Ammon's horn (tissue), 1 donor: ENCODE data around the gene BARHL2.

Source experiments
- DNase-seq: peaks from one replicate; pipeline ENCODE4 v3.0.0-alpha.2; 2016; ENCODE audit warnings: low spot score

BARHL2 gene

DNA sequence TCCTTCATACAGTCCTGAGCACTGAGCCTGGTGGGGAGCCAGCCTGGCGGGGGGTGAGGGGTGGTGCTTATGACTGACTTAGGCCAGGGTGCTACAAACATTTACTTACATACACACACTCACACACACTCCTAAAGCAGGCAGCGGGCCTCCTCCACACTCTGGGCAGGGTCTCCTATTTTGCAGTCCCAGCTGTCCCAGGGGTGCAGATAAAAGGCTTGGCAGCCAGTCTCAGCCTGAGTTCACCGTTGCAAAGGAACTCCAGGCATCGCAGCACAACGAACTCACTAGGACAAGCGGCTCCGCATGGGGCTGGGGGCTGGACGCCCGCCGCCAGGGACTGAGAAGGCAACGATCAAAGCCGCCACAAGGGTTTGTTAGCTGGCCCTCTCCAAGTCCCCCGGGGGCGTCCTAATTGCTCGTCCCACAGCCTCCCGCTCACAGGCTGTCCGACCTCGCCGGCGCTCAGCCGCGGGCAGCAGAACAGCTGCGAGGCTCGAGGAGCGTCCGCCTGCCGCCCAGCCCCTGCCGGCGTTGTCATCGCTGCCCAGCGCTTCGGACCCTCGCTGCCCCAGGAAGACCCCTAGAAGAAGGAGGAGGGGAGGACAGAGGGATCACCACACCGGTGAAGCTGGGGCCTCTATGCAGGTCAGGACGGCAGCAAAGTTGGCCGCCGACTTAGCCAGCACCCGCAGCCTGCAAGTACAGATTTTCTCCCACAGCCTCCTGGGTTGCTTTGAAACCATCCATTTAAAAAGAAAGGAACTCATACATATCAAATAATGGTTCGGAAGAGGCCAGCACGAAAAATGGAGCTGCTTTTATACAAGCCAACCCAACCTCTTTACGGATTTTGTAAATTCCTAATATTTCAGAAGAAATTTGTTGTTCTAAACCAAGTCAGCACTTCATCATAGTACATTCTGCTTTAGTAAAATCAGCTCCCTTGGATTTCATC lies 6.2 kb downstream of the BARHL2 start:
- DNase-seq, result no peak

DNA sequence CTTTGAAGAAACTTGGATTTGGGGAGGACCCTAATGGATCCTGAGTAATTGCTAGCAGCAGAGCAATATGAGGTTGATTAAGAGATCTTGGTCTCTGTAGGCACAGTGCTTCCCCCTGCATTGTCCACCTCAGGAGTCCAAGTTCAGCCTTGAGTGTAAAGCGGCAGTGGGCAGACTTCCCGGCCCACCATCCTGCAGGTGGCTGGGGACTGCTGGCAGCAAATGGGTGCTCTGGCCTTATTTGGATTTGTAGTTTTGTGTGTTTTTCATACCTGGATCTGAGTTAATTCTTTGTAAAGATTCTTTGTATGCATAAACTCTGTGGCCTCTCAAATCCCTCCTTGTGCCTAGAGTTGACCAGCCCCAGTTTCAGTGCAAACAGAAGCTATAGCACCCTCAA lies 7.6 kb downstream of the BARHL2 start:
- DNase-seq, result no peak

DNA sequence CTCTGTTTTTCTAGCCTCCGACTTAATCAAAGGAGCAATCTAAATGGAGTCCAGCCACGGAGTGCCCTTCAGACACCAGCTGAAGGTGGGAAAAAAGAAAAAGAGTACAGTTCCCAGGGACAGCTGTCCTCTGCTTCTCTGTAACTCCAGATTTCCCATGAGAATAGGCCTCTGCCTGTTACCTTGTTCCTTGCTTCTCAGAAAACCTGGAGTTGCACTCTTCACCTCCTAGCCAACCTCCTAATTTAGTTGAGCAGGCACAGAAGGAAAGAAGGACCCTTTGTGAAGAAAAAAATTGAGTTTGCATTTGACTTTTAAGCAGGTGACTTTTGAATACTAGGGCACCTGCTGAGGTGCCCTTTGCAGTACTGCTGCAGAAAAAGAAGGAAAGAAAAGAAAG lies 8.3 kb downstream of the BARHL2 start:
- no peak for DNase-seq

DNA sequence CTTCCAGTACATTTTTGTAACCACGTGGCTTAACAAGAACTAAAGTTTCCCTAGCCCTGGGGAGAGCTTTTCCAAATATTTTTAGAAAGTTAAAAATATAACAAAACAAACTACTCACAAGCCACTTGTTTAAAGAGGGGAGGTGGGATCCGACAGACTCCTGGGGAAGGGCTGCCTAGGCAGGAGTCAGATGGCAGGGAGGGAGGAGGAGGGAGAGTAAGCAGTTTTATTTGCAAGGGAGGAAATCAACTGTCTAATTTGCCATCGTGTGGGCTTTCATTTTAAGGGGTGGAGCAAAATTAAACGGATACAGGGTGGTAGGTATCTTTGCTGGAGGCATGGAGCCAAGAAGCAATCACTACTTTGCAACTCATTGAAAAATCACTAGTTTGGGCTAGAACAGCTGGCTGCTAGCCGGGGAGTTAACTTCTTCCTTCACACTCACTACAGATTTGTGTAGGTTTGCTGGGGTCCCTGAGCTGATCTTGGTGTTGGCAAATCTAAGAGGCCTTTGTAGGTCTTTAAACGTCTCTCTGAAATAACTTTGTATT lies 8.8 kb downstream of the BARHL2 start:
- no peak for DNase-seq

DNA sequence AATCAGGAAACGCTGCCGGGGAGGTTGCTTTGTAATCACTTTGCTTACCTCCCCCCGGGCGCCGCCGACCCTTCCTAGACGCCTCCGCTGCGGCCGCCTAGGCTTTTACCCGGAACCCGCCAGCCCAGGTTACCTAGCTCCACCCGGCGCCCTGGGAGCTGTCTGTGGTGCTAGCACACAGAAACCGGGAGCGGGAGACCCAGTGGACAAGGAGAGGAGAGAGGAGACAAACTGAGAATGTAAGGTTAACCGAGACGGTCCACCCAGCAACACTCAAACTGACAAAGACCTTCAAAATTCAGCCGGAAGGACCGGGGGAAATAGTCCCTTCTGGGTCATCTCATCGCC lies 9.8 kb downstream of the BARHL2 start:
- no peak for DNase-seq

DNA sequence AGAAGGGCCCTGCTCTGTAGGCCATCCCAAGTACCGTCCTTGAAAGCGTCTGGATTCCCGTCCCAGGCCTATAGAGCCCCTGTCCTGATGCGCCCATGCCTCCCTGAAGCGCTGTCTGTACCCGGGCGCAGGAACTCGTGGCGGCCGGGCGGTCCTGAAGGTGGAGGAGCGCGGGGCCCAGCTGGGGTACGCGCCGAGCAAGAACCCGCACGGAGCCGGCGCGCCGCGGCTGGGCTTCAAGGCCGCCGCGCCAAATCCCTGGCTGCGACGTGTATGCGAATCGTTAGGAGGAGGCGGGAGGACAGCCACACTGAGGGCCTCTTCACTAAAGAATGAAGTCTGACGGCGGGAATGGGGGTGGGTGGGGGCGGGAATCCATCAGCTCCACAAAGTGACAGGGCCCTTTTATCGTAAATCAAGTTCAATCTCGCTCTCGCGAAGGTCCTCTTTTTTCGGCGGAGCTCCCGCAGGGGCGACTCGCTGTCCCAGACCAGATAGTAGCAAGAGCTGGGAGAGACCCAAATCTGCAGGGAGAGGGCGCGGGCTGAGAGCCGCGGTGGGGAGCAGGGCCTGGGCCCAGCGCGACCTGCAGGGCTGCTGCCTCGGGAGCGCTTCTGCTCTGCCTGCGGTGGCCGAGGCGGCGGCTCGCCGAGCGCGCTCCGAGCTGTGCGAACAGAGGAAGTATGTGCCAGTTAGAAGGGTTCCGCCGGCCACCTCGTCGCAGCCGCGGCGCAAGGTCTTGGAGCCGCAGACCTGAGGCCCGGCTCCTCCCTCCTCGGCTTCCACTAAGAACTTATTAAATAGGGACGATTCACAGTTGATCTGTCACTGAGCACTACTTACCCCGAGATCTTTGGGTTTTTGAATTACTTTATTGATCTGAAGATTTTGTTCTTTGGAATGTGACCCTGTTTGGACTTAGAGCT lies 10.4 kb downstream of the BARHL2 start:
- no peak for DNase-seq

DNA sequence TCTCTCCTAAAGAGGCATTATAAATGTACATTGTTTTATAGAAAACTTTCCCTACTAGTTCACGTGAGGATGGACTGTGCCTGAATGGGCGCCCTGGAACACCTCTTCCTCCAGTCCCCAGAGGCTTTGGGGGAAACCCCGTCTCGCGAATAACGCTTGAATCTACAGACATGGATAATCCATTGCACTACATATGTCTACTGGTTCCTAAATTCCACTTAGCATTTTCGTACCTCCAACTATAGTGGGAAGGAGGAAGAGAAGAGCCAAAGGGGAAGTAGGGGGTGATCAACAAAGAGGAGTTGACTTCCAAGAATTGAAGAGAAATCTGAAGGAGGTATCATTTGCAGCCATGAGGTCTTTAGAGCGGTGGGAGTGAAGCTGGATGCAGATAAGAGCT lies 11.1 kb downstream of the BARHL2 start:
- no peak for DNase-seq

DNA sequence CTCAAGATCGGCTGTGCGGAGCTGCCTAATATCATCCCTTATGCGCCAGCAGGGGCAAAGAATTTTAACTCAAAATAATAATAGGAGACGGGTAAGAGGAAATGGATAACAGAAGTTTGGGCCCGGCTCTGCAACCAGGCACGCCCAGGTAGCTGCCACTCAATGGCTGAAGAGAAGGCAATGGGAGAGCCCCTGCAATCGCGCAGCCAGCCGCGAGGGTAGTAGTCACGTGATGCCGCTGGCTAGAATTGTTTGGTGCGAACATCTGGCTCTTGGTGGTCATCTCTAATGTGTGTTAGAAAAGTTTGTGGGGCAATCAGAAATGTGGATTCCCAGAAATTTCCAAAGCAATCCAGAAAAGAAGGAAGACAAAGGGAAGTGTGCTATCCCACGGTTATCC lies 12.3 kb downstream of the BARHL2 start:
- no peak for DNase-seq

DNA sequence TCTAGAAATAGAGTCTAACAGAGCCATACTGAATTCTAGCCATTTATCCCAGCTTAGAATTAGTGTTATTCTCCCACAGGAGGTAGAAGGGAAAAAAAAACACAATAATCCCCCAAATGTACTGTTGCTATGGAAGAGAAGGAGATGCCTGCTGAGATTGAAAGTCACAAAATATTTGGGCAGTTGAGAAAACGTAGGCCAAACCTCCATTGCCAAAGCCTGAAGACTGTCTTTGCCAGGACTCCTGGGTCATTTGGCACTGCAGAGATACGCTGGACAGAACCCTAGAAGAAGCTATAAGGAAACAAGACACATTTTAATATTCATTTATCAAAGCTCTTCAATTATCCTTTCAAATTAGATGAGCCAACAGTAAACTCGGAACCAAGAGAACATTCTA lies 22.3 kb downstream of the BARHL2 start:
- no peak for DNase-seq

DNA sequence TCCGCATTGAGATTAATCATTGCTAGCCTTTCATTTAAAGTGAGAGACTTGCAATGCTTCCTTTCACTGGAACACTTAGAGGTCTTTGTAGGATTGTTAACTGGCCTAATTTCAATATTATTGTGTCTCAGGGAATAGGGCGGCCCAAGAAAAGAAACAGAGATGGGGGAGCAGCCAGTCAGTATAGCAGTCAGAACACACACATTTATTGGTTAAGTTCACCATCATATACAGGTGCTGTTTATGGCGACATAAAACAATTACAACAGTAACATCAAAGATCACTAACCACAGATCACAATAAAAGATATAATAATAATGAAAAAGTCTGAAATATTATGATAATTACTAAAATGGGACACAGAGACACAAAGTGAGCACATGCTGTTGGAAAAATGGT lies 29.4 kb downstream of the BARHL2 start:
- no peak for DNase-seq

DNA sequence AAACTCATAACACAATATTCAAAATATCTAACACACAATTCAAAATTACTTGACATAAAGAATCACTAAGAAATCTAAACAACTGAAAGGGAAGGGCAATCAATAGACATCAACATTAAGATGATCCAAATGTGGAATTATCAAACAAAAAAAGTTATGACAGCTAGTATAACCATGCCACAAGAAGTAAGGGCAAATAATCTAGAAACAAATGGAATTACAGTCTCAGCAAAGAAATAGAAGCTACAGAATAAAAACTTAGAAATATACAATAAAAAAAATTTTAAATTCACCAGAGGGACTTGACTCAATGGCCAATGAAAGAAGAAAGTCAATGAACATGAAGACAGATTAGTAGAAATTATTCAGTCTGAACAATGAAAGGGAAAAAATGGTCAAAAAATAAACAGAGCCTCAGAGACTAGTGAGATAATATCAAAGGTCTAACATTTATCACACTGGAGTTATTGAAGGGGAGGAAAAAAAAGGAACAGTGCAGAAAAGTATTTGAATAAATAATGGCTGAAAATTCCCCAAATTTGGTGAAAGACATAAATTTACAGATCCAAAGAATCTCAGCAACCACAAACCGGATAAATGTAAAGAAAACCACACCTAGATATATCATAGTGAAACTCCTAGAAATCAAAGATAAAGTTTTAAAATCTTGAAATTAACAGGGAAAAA lies 41.8 kb downstream of the BARHL2 start:
- no peak for DNase-seq

DNA sequence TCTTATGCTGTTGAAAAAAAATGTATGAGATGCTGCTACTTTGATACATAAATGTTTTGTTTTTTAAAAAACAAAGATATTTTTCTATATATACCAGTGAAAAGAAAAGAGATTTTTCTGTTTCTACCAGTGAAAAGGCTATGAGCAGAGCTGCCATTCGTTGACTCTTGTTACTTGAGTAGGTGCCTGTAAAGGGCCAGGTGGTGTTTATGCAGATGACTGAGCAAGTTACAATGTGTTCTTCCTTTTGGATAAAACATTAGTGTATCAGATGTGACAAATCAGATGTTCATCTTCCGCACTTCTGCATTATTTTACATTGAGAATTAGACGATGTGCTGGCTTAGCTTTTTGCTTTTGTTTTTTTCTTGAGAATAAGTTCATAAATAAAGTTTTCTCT lies 45.4 kb downstream of the BARHL2 start:
- no peak for DNase-seq

DNA sequence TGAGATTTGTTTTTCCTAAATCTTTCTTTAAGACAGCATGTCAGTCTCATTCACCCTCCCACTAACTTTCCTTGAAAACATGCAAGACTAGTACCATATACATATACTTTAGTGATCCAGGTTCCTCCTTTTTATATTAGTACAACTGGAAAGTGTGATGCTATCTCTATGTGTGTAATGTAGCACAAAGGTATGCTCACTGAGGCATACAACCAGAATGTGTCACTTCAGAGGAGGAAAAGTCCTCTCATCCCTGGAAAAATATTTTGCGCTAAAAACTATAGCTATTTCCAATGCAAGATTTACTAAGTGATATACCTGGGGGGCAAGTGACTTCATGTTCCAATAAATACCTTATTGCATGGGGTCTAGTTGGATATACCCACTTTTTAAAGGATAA lies 45.9 kb downstream of the BARHL2 start:
- DNase-seq, result no peak
